ENCODE measurements around the gene WDR75. TPM values are rescaled to one million over a fixed set of nuclear protein-coding genes. Genes with fewer than 3 reads are reported as not detected.

WDR75 gene
- total RNA-seq, 2 experiments from 2014 or later = 107 to 114 TPM

GRCh38 chr2:189521699-189522434 lies 80.6 kb downstream of the WDR75 start:
- POLR2A ChIA-PET = no interaction called here
- CTCF ChIA-PET = no interaction called here

GRCh38 chr2:189522435-189523151 lies 81.3 kb downstream of the WDR75 start:
- ChIA-PET CTCF (no interaction called here), POLR2A (no interaction called here)

- CTCF ChIA-PET = no interaction called here
These were observed 83.5 kb downstream of the WDR75 start for GRCh38 chr2:189524746-189525145.

More at GRCh38 chr2:189524746-189525145, 83.5 kb downstream of the WDR75 start:
- POLR2A ChIA-PET = no interaction called here

Other genes with a start within 250 kb of the WDR75 start
- 1 to 10 TPM; 1.4 to 1.8 TPM for gene SLC40A1, start 139.3 kb downstream of the WDR75 start, total RNA-seq
- gene ASNSD1, start 220.0 kb downstream of the WDR75 start, total RNA-seq = 10 to 100 TPM; 52.1 to 54.4 TPM
- gene ANKAR, start 233.2 kb downstream of the WDR75 start, total RNA-seq = 1 to 10 TPM; 3.8 to 4.6 TPM

All from activated CD8-positive, alpha-beta memory T cell treated with anti-CD3 and anti-CD28 coated beads for 36 hours (primary cell).